Measurements from ENCODE around the gene TMEM163.

DNA sequence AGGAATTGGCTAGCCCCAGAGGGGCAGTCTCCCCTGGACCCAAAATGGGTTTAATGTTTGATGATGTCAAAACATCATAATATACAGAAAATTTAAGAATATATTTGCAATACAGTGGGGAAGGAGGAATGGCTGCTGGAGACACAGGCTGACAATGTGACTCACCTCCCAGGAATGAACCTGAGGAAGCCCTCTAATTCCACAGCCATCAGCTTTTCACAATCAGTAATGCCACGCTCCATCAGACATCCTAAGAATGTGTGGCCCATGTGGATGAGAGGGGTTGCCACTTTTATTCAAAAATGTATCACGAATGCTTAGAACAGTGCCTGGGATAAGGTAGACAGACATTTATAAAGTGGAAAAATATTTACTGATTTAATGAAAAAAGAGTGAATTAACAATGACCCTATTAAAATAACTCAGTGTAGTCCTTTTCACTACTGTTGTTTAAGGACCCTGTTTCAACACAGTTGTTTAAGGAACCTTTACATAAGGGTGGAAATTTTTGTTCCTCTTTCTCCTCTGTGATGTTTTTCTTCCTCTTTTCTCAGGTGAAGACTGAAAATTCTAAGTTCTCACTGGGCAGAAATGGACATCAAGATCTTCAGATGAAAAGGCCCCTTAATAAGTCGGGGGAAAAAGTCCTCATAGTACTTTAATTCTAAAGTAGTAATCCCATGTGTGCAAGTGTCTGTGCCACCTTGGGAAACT is 17.5 kb upstream of the TMEM163 start:
- no peak for TF ChIP-seq CTCF (IDR thresholded peaks at IDR 0.05)
- no peak for TF ChIP-seq POLR2A (IDR thresholded peaks at IDR 0.05)
- no peak for TF ChIP-seq EP300 (IDR thresholded peaks at IDR 0.05)

Data from stomach (tissue), 4 donors.